BLaER1 treated with 17β-estradiol and CSF1 and Interleukin-3, amounts not matched to agents 10 nM and 100 nM (cell line): ENCODE data around the gene TCEANC.
"Not testable (repeated sequence)": the region's sequence is repeated elsewhere in the genome, so short reads cannot be mapped to it uniquely, and the experiment has no call there.

Source experiments
- H3K27ac ChIP-seq, 11 experiments: shearing (Covaris generic); formaldehyde crosslinking; 2 replicates each; pipeline ENCODE4 v1.8.1; 2022
- H3K27me3 ChIP-seq, 11 experiments: shearing (Covaris generic); formaldehyde crosslinking; 2 replicates each; pipeline ENCODE4 v1.8.1; 2022
- H3K36me3 ChIP-seq, 11 experiments: shearing (Covaris generic); formaldehyde crosslinking; 2 replicates each; pipeline ENCODE4 v1.8.1; 2022
- H3K4me1 ChIP-seq, 10 experiments: shearing (Covaris generic); formaldehyde crosslinking; 2 replicates each; pipeline ENCODE4 v1.8.1; 2022
- H3K4me2 ChIP-seq, 11 experiments: shearing (Covaris generic); formaldehyde crosslinking; 2 replicates each; pipeline ENCODE4 v1.8.1; 2022
- H3K4me3 ChIP-seq, 10 experiments: shearing (Covaris generic); formaldehyde crosslinking; 2 replicates each; pipeline ENCODE4 v1.8.1; 2022
- H3K9ac ChIP-seq, 11 experiments: shearing (Covaris generic); formaldehyde crosslinking; 2 replicates each; pipeline ENCODE4 v1.8.1; 2022
- H3K9me3 ChIP-seq, 11 experiments: shearing (Covaris generic); formaldehyde crosslinking; replicated peaks in 1 of 11; 2 replicates each; pipeline ENCODE4 v1.8.1; 2022
- H4K20me1 ChIP-seq, 11 experiments: shearing (Covaris generic); formaldehyde crosslinking; 2 replicates each; pipeline ENCODE4 v1.8.1; 2022
- Cebpa-rat ChIP-seq, 11 experiments: shearing (Covaris generic); IDR thresholded peaks; 2 replicates each; pipeline ENCODE4 v1.8.1; 2022

TCEANC gene, protein sequence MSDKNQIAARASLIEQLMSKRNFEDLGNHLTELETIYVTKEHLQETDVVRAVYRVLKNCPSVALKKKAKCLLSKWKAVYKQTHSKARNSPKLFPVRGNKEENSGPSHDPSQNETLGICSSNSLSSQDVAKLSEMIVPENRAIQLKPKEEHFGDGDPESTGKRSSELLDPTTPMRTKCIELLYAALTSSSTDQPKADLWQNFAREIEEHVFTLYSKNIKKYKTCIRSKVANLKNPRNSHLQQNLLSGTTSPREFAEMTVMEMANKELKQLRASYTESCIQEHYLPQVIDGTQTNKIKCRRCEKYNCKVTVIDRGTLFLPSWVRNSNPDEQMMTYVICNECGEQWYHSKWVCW

DNA sequence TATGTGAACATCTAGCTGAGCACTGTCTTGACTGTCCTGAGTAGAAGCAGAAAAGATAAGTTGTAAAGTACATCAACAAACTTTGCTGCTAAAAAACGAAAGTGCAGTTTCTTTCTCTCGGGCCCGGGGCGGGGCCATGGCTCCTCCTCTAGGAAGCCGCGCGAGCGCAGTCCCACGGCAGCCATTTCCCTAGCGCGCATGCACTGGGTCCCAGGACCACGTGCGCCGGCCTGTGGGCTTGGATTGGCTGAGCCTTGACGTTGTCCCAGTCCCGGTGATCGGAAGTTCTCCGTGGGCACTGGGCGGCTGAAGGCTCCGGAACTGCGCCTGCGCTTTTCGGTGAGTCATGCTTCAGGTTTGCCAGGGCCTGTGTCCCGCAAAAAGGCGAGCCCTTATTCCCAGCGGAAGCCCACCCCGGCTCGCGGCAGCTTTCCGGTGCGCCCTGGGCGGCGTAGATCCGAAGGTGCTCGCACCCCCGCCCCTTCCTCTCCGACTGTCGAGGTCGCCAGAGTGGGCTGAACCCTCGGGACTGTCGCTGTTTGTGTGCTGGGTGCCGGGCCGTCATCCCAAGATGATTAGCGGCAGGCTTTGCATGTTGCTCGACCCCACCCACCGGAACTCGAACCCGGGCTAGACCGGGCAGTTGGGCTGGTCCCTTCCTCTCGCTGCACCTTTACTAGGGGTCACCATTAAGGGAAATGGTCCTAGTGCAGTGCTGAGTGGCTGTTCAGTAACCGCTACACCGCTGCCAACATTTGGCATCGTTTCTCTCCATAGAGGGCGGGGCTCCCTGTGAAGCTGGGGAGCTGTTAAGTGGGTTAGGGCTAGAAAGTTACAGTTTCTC, at the start of gene TCEANC:
Gene TCEANC (plus strand): TSS at position 292 of the 844 bp plus-strand sequence. CDS start 9,368 bp downstream, outside the sequence.
- H3K27ac ChIP-seq = peak within 1 kb of the TSS; percentile 59 to 85 (median 77); a peak in 21 of 22 replicates
- peak within 1 kb of the TSS; percentile 68 to 82 (median 80) for H3K9ac ChIP-seq
- no peaks in the 10 kb centered on the region for H3K36me3 ChIP-seq
- peak within 1 kb of the TSS; percentile 71 to 94 (median 87) for H3K4me2 ChIP-seq
- H3K4me1 ChIP-seq = peaks cover 16 to 28% (median 23%) of the 10 kb centered on the region in 10 experiments
- peak within 1 kb of the TSS; percentile 58 to 75 (median 68) for H3K4me3 ChIP-seq
- H4K20me1 ChIP-seq = peaks cover 34 to 82% (median 53%) of the 10 kb centered on the region in 11 experiments; a peak in 20 of 22 replicates
- peaks cover 87 to 97% (median 94%) of the 10 kb centered on the region in 11 experiments for H3K27me3 ChIP-seq
- H3K9me3 ChIP-seq = peaks cover 0 to 14% (median 0%) of the 10 kb centered on the region in 11 experiments; a peak in 7 of 22 replicates
- no peak for TF ChIP-seq Cebpa-rat (IDR thresholded peaks at IDR 0.05)

DNA sequence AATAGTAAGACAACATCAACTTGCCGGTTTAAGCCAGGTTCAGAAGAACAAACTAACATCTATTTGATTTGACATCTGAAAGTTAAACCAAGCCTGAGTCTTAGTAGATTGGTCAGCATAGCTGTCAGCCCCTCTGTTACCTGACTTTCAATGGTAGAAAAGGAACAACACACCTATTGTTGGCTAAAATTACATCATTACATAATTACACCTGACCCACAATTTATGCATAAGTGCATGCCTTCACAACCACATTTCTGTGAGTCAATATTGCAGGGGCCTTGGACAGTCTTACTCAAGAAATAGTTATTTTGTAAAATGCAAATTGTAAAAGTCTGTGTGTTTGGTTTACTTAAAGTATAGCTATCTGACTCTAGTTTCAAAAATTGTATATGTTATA, 47.3 kb upstream of the TCEANC start:
- no peak for TF ChIP-seq Cebpa-rat (IDR thresholded peaks at IDR 0.05)
- no peak overlapping the region for H3K9ac ChIP-seq
- H3K36me3 ChIP-seq = no peaks in the 10 kb centered on the region
- H3K27ac ChIP-seq = no peak overlapping the region
- peaks cover 0 to 15% (median 9%) of the 10 kb centered on the region in 11 experiments; a peak in 14 of 22 replicates for H3K9me3 ChIP-seq
- peaks cover 0 to 5% (median 0%) of the 10 kb centered on the region in 11 experiments; a peak in 1 of 22 replicates for H4K20me1 ChIP-seq
- no peak overlapping the region for H3K4me2 ChIP-seq
- H3K4me3 ChIP-seq = no peak overlapping the region
- peaks cover 95 to 100% (median 98%) of the 10 kb centered on the region in 11 experiments for H3K27me3 ChIP-seq
- no peaks in the 10 kb centered on the region for H3K4me1 ChIP-seq

- Histone ChIP-seq H3K4me1 (no peaks in the 10 kb centered on the region), H3K9me3 (peaks cover 0 to 11% (median 5%) of the 10 kb centered on the region in 11 experiments; a peak in 14 of 22 replicates), H3K27me3 (peaks cover 87 to 97% (median 94%) of the 10 kb centered on the region in 11 experiments), H3K27ac (no peak overlapping the region), H3K4me3 (no peak overlapping the region), H4K20me1 (peaks cover 0 to 5% (median 0%) of the 10 kb centered on the region in 11 experiments; a peak in 1 of 22 replicates), H3K9ac (no peak overlapping the region), H3K4me2 (no peak overlapping the region), H3K36me3 (no peaks in the 10 kb centered on the region)
- no peak for TF ChIP-seq Cebpa-rat (IDR thresholded peaks at IDR 0.05)
These were observed 45.5 kb upstream of the TCEANC start for GRCh38 chrX:13607331-13607995.

DNA sequence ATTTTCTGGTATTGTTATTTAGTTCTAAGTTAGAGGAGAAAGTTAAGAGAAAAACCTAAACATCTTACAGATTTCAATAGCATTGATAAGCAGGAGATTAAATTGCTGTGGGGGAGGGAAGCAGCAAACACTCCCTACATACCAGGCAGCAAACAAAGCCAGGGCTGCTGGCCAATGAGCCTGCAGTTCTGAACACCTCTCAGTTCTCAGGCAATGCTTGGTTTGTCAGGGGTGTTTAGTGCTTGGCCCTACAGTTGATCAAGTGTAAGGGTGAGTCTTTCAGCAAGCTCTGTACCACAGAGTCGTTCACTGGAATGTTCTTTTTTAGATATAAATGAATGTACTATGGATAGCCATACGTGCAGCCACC, 45.0 kb upstream of the TCEANC start:
- Histone ChIP-seq H3K4me2 (no peak overlapping the region), H3K9ac (no peak overlapping the region), H3K4me1 (no peaks in the 10 kb centered on the region), H3K4me3 (no peak overlapping the region), H3K27me3 (peaks cover 82 to 96% (median 93%) of the 10 kb centered on the region in 11 experiments), H4K20me1 (peaks cover 0 to 5% (median 0%) of the 10 kb centered on the region in 11 experiments; a peak in 1 of 22 replicates), H3K36me3 (no peaks in the 10 kb centered on the region), H3K9me3 (peaks cover 0 to 12% (median 0%) of the 10 kb centered on the region in 11 experiments; a peak in 5 of 22 replicates), H3K27ac (no peak overlapping the region)
- no peak for TF ChIP-seq Cebpa-rat (IDR thresholded peaks at IDR 0.05)

DNA sequence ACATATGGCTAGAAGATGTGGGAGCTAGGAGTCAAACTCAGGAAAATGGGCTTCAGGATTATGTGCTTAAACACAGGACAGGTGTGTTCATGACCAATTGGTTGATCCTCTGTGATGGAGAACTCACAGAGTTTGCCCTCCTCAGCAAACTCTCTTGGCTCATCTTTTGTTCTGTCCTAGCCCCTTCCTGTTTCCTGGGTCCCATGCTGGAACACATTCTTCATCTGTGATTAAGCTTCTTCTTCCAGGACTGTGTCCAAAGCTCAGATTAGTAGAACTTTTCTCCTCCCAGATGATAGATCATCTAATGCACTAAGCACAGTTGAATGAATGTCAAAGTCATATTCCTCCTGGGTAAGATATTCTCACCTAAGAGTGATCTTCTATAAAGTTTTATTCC, 38.8 kb upstream of the TCEANC start:
- Histone ChIP-seq H3K36me3 (no peaks in the 10 kb centered on the region), H3K4me2 (no peak overlapping the region), H3K9me3 (peaks cover 0 to 14% (median 0%) of the 10 kb centered on the region in 11 experiments; a peak in 9 of 22 replicates), H3K4me1 (no peaks in the 10 kb centered on the region; a peak in 1 of 20 replicates), H4K20me1 (peaks cover 0 to 10% (median 0%) of the 10 kb centered on the region in 11 experiments; a peak in 1 of 22 replicates), H3K27ac (no peak overlapping the region), H3K9ac (no peak overlapping the region), H3K27me3 (peaks cover 76 to 96% (median 92%) of the 10 kb centered on the region in 11 experiments), H3K4me3 (no peak overlapping the region)
- TF ChIP-seq Cebpa-rat (IDR thresholded peaks at IDR 0.05) = no peak

DNA sequence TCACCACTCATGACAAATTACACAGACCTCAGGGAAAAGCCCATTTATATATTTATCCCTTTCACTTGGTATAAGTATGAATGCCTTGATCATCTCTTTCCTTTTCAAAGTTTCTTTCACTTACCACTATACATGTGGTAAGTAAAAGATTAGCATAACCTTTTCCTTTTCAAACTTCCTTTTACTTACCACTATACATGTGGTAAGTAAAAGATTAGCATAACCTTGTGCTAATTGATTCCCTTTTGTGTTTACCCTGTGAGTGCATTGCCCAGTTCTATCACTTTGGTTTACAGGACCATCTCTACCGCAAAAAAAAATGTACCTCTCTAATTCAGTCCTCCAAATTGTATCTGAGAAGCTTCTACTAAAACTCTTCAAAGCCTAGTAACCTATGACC, 32.7 kb upstream of the TCEANC start:
- H3K36me3 ChIP-seq = no peaks in the 10 kb centered on the region
- peaks cover 0 to 10% (median 0%) of the 10 kb centered on the region in 11 experiments; a peak in 2 of 22 replicates for H4K20me1 ChIP-seq
- no peak overlapping the region for H3K27ac ChIP-seq
- no peak overlapping the region for H3K4me3 ChIP-seq
- no peak for TF ChIP-seq Cebpa-rat (IDR thresholded peaks at IDR 0.05)
- peaks cover 93 to 100% (median 98%) of the 10 kb centered on the region in 11 experiments for H3K27me3 ChIP-seq
- no peak overlapping the region for H3K4me2 ChIP-seq
- no peaks in the 10 kb centered on the region; a peak in 1 of 20 replicates for H3K4me1 ChIP-seq
- no peak overlapping the region for H3K9ac ChIP-seq
- H3K9me3 ChIP-seq = peaks cover 0 to 26% (median 8%) of the 10 kb centered on the region in 11 experiments; a peak in 15 of 22 replicates

DNA sequence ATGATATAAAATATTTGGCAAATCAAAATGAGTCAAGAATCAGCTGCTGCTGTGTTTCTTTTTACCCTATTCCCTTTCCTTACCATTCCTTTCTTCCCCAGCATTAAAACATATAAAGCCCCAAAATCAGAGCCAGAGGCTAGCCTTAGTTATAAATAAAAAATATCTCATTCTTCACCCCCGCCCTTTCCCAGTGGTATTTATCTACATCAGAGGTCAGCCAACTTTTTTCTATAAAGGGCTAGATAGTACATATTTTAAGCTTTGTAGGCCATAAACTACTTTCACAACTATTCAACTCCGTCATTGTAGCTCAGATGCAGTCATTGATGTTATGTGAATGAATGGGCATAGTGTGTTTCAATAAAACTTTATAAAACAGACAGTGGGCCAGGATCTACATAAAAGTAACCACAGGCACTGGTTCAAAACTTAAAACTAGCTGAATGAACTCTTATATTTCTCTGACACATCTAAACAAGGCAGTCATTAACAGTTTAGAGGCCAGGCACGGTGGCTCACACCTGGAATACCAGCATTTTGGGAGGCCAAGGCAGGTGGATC, 30.5 kb upstream of the TCEANC start:
- no peak overlapping the region for H3K27ac ChIP-seq
- no peak for TF ChIP-seq Cebpa-rat (IDR thresholded peaks at IDR 0.05)
- H3K9ac ChIP-seq = no peak overlapping the region
- no peak overlapping the region for H3K4me3 ChIP-seq
- H3K36me3 ChIP-seq = no peaks in the 10 kb centered on the region
- H3K9me3 ChIP-seq = peaks cover 0 to 29% (median 8%) of the 10 kb centered on the region in 11 experiments; a peak in 15 of 22 replicates
- peaks cover 0 to 10% (median 0%) of the 10 kb centered on the region in 11 experiments; a peak in 2 of 22 replicates for H4K20me1 ChIP-seq
- H3K4me2 ChIP-seq = no peak overlapping the region
- H3K4me1 ChIP-seq = no peaks in the 10 kb centered on the region
- H3K27me3 ChIP-seq = peaks cover 99 to 100% (median 100%) of the 10 kb centered on the region in 11 experiments

DNA sequence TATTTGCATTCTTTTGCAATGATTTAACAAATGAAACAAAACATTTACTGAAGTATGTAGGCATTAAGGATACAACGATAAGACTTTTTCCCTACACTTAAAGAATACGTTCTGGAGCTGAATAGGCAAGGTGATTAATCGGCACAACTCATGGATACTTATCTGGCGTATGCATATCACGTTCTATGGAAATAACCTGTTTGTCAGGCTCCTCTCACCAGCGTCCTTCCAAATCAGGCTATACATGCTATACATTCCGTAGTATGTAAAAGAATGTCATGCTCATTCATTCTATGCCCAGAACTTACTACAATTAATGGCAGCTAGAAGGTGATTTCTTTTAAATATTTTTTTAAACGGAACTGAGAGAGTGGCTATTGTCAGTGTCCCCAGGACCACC, 25.6 kb upstream of the TCEANC start:
- TF ChIP-seq Cebpa-rat (IDR thresholded peaks at IDR 0.05) = no peak
- Histone ChIP-seq H3K27ac (no peak overlapping the region), H3K9ac (no peak overlapping the region), H3K4me1 (no peaks in the 10 kb centered on the region), H3K4me3 (no peak overlapping the region), H4K20me1 (no peaks in the 10 kb centered on the region), H3K4me2 (no peak overlapping the region), H3K36me3 (no peaks in the 10 kb centered on the region), H3K9me3 (peaks cover 30 to 51% (median 37%) of the 10 kb centered on the region in 11 experiments), H3K27me3 (peaks cover 83 to 96% (median 93%) of the 10 kb centered on the region in 11 experiments)

DNA sequence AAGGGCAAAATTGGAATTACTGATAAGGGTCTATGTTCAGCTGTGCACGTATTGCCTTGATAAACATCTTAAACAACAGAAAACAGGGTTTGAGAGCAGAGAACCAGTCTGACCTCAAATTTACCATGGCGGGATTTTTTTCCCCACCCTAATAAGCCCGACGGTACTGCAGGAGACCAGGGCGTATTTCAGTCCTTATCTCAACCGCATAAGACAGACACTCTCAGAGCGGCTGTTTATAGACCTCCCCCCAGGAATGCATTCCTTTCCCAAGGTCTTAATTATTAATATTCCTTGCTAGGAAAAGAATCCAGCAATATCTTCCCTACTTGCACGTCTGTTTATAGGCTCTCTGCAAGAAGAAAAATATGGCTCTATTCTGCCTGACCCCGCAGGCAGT, 15.7 kb upstream of the TCEANC start:
- not testable (repeated sequence) for H3K27ac ChIP-seq, H4K20me1 ChIP-seq, H3K4me3 ChIP-seq, H3K4me2 ChIP-seq, H3K4me1 ChIP-seq, H3K9ac ChIP-seq, H3K36me3 ChIP-seq
- Histone ChIP-seq H3K27me3 (peaks cover 78 to 89% (median 87%) of the 10 kb centered on the region in 11 experiments), H3K9me3 (peaks cover 71 to 84% (median 79%) of the 10 kb centered on the region in 11 experiments)
